SK-N-SH treated with all-trans-retinoic acid at 6 μM for 48 hours (cell line): ENCODE data around the gene FCHSD2.

ENCODE experiments used
- BACH2 ChIP-seq: fragments of 250-450 bp; sonication (Bioruptor Pico); IDR thresholded peaks from 2 replicates; pipeline ENCODE4 v1.9.0; 2021; ENCODE audit warnings: mild to moderate bottlenecking, borderline replicate concordance
- PATZ1 ChIP-seq: fragments of 250-450 bp; sonication (Bioruptor Pico); IDR thresholded peaks from 2 replicates; pipeline ENCODE4 v1.8.0; 2020; ENCODE audit warnings: mild to moderate bottlenecking, moderate library complexity, borderline replicate concordance
- RARB ChIP-seq: fragments of 250-450 bp; sonication (Bioruptor Pico); IDR thresholded peaks from 2 replicates; pipeline ENCODE4 v1.8.0; 2021; ENCODE audit warnings: mild to moderate bottlenecking, moderate library complexity
- ZFP3 ChIP-seq: fragments of 250-450 bp; sonication (Bioruptor Pico); IDR thresholded peaks from 2 replicates; pipeline ENCODE4 v1.5.0; 2020; ENCODE audit warnings: mild to moderate bottlenecking, moderate library complexity
- ZNF565 ChIP-seq: fragments of 450-650 bp; formaldehyde crosslinking; conservative IDR thresholded peaks from 2 replicates; pipeline ENCODE4 v1.5.0; 2020; ENCODE audit warnings: low read depth, mild to moderate bottlenecking, moderate library complexity

- TF ChIP-seq BACH2 (CRISPR knock-in tag) (no peak), RARB (CRISPR knock-in tag) (no peak), ZNF565 (CRISPR knock-in tag) (no peak), PATZ1 (no peak), ZFP3 (no peak)
These were observed 271.0 kb downstream of the FCHSD2 start for GRCh38 chr11:72871119-72871518.
